Activated T-cell treated with anti-CD3 and anti-CD28 coated beads, Interleukin-2, amount 50 U/mL, for 4 hours (primary cell): ENCODE results near the gene LIPC. TPM values are rescaled to one million over a fixed set of nuclear protein-coding genes. Genes with fewer than 3 reads are reported as not detected.

ENCODE experiments used
- ATAC-seq, 2 donors: fragments of 200-7000 bp; cut with Tn5 transposase; one replicate each; pipeline ENCODE4 v1.10.0; 2021
- DNase-seq: peaks from one replicate; pipeline ENCODE4 v3.0.0-alpha.2; 2020
- H3K27me3 Mint-ChIP-seq: one replicate; pipeline ENCODE4 v1.8.0; 2021; ENCODE audit warnings: low read depth, mixed read lengths
- H3K36me3 Mint-ChIP-seq: one replicate; pipeline ENCODE4 v1.8.0; 2022; ENCODE audit warnings: mixed read lengths; ENCODE audit not compliant: insufficient read depth
- H3K4me1 Mint-ChIP-seq: one replicate; pipeline ENCODE4 v1.8.0; 2021; ENCODE audit warnings: low read depth, mixed read lengths
- H3K4me3 Mint-ChIP-seq: one replicate; pipeline ENCODE4 v1.8.0; 2021; ENCODE audit warnings: mild to moderate bottlenecking, moderate library complexity, mixed read lengths
- H3K9me3 Mint-ChIP-seq: one replicate; pipeline ENCODE4 v1.8.0; 2021; ENCODE audit warnings: mixed read lengths
- total RNA-seq, 3 donors: library from RNA; stranded (reverse); gene quantifications; one replicate each; pipeline ENCODE4 v1.2.1, GENCODE V29; 2021

LIPC gene
- total RNA-seq, 3 donors from 2014 or later: 0.28 TPM; not detected in 2

- Mint-ChIP-seq H3K27me3 (no peaks in the 10 kb centered on the region), H3K36me3 (no peaks in the 10 kb centered on the region), H3K9me3 (no peaks in the 10 kb centered on the region), H3K4me3 (no peak overlapping the region), H3K4me1 (peaks cover 33% of the 10 kb centered on the region)
- DNase-seq (no peak), ATAC-seq (no peak)
Measured at GRCh38 chr15:58489289-58490085, 57.7 kb downstream of the LIPC start.

- Mint-ChIP-seq H3K9me3 (no peaks in the 10 kb centered on the region), H3K4me1 (peaks cover 25% of the 10 kb centered on the region), H3K27me3 (no peaks in the 10 kb centered on the region)
Measured at GRCh38 chr15:58490086-58490887, 58.5 kb downstream of the LIPC start.

GRCh38 chr15:58490888-58491473, 59.2 kb downstream of the LIPC start:
- Mint-ChIP-seq H3K4me3 (no peak overlapping the region), H3K27me3 (no peaks in the 10 kb centered on the region), H3K9me3 (no peaks in the 10 kb centered on the region), H3K36me3 (no peaks in the 10 kb centered on the region), H3K4me1 (peaks cover 24% of the 10 kb centered on the region)
- DNase-seq: no peak
- ATAC-seq: no peak

More at GRCh38 chr15:58490086-58490887, 58.5 kb downstream of the LIPC start:
- Mint-ChIP-seq H3K36me3 (no peaks in the 10 kb centered on the region), H3K4me3 (no peak overlapping the region)
- no peak for DNase-seq
- no peak for ATAC-seq

GRCh38 chr15:58491499-58492202, 59.9 kb downstream of the LIPC start:
- no peaks in the 10 kb centered on the region for H3K36me3 Mint-ChIP-seq
- H3K4me1 Mint-ChIP-seq: peaks cover 22% of the 10 kb centered on the region
- ATAC-seq (no peak), DNase-seq (no peak)
- no peak overlapping the region for H3K4me3 Mint-ChIP-seq
- H3K27me3 Mint-ChIP-seq: no peaks in the 10 kb centered on the region
- H3K9me3 Mint-ChIP-seq: no peaks in the 10 kb centered on the region

- H3K9me3 Mint-ChIP-seq: no peaks in the 10 kb centered on the region
- no peak overlapping the region for H3K4me3 Mint-ChIP-seq
- H3K27me3 Mint-ChIP-seq: no peaks in the 10 kb centered on the region
- ATAC-seq (no peak), DNase-seq (no peak)
- no peaks in the 10 kb centered on the region for H3K36me3 Mint-ChIP-seq
- peaks cover 17% of the 10 kb centered on the region for H3K4me1 Mint-ChIP-seq
Measured at GRCh38 chr15:58492661-58493397, 61.0 kb downstream of the LIPC start.

GRCh38 chr15:58494567-58494966, 62.8 kb downstream of the LIPC start:
- Mint-ChIP-seq H3K36me3 (no peaks in the 10 kb centered on the region), H3K9me3 (no peaks in the 10 kb centered on the region), H3K27me3 (no peaks in the 10 kb centered on the region), H3K4me1 (peaks cover 15% of the 10 kb centered on the region), H3K4me3 (no peak overlapping the region)
- DNase-seq (no peak), ATAC-seq (no peak)

- ATAC-seq (no peak), DNase-seq (no peak)
- no peaks in the 10 kb centered on the region for H3K36me3 Mint-ChIP-seq
- no peak overlapping the region for H3K4me3 Mint-ChIP-seq
- H3K9me3 Mint-ChIP-seq: no peaks in the 10 kb centered on the region
- peaks cover 15% of the 10 kb centered on the region for H3K4me1 Mint-ChIP-seq
- no peaks in the 10 kb centered on the region for H3K27me3 Mint-ChIP-seq
Measured at GRCh38 chr15:58495891-58496408, 64.2 kb downstream of the LIPC start.

GRCh38 chr15:58497046-58497785, 65.4 kb downstream of the LIPC start:
- Mint-ChIP-seq H3K4me3 (no peak overlapping the region), H3K27me3 (no peaks in the 10 kb centered on the region), H3K9me3 (no peaks in the 10 kb centered on the region), H3K36me3 (no peaks in the 10 kb centered on the region), H3K4me1 (peaks cover 15% of the 10 kb centered on the region)
- DNase-seq: no peak
- ATAC-seq: no peak

- peaks cover 15% of the 10 kb centered on the region for H3K4me1 Mint-ChIP-seq
- no peak for ATAC-seq
- H3K4me3 Mint-ChIP-seq: no peak overlapping the region
- no peaks in the 10 kb centered on the region for H3K36me3 Mint-ChIP-seq
- H3K9me3 Mint-ChIP-seq: no peaks in the 10 kb centered on the region
- H3K27me3 Mint-ChIP-seq: no peaks in the 10 kb centered on the region
- no peak for DNase-seq
Measured at GRCh38 chr15:58498821-58499580, 67.2 kb downstream of the LIPC start.

- no peaks in the 10 kb centered on the region for H3K36me3 Mint-ChIP-seq
- no peak overlapping the region for H3K4me3 Mint-ChIP-seq
- peaks cover 16% of the 10 kb centered on the region for H3K4me1 Mint-ChIP-seq
- ATAC-seq (no peak), DNase-seq (no peak)
- no peaks in the 10 kb centered on the region for H3K9me3 Mint-ChIP-seq
- no peaks in the 10 kb centered on the region for H3K27me3 Mint-ChIP-seq
Measured at GRCh38 chr15:58501006-58501405, 69.2 kb downstream of the LIPC start.

GRCh38 chr15:58501636-58502188, 69.9 kb downstream of the LIPC start:
- ATAC-seq (no peak), DNase-seq (no peak)
- no peaks in the 10 kb centered on the region for H3K9me3 Mint-ChIP-seq
- no peak overlapping the region for H3K4me3 Mint-ChIP-seq
- H3K36me3 Mint-ChIP-seq: no peaks in the 10 kb centered on the region
- no peaks in the 10 kb centered on the region for H3K27me3 Mint-ChIP-seq
- peaks cover 19% of the 10 kb centered on the region for H3K4me1 Mint-ChIP-seq
